GM18868 (cell line): ENCODE measurements around the gene AGBL4.

ENCODE experiments used
- ATAC-seq: cut with Tn5 transposase; IDR thresholded peaks from one replicate; pipeline ENCODE4 v1.9.1; 2021; ENCODE audit warnings: mild to moderate bottlenecking, moderate library complexity; ENCODE audit not compliant: unreplicated experiment

Gene AGBL4

GRCh38 chr1:48916130-48917069 is 1107.4 kb downstream of the AGBL4 start:
- ATAC-seq = no peak

GRCh38 chr1:48908606-48909005 is 1115.1 kb downstream of the AGBL4 start:
- ATAC-seq = no peak

- ATAC-seq = no peak
These were observed 1117.0 kb downstream of the AGBL4 start for GRCh38 chr1:48906729-48907128.

- ATAC-seq = no peak
These were observed 1117.6 kb downstream of the AGBL4 start for GRCh38 chr1:48906164-48906563.

GRCh38 chr1:48903291-48903690 is 1120.5 kb downstream of the AGBL4 start:
- no peak for ATAC-seq

GRCh38 chr1:48898894-48899293 is 1124.9 kb downstream of the AGBL4 start:
- ATAC-seq = no peak

GRCh38 chr1:48889615-48890014 is 1134.1 kb downstream of the AGBL4 start:
- ATAC-seq = no peak

GRCh38 chr1:48889082-48889481 is 1134.7 kb downstream of the AGBL4 start:
- no peak for ATAC-seq

GRCh38 chr1:48887796-48888195 is 1136.0 kb downstream of the AGBL4 start:
- no peak for ATAC-seq

GRCh38 chr1:48882020-48882419 is 1141.7 kb downstream of the AGBL4 start:
- no peak for ATAC-seq

- ATAC-seq = no peak
These were observed 1145.4 kb downstream of the AGBL4 start for GRCh38 chr1:48878191-48878940.

GRCh38 chr1:48876330-48876785 is 1147.4 kb downstream of the AGBL4 start:
- ATAC-seq = no peak

GRCh38 chr1:48875552-48876329 is 1148.0 kb downstream of the AGBL4 start:
- no peak for ATAC-seq

GRCh38 chr1:48873944-48874343 is 1149.8 kb downstream of the AGBL4 start:
- no peak for ATAC-seq

- peak; percentile 68 for ATAC-seq
These were observed 1153.2 kb downstream of the AGBL4 start for GRCh38 chr1:48870596-48870995.

GRCh38 chr1:48869116-48869893 is 1154.4 kb downstream of the AGBL4 start:
- ATAC-seq = no peak

- ATAC-seq = no peak
These were observed 1158.8 kb downstream of the AGBL4 start for GRCh38 chr1:48864913-48865312.

- no peak for ATAC-seq
These were observed 1164.3 kb downstream of the AGBL4 start for GRCh38 chr1:48859456-48859855.

GRCh38 chr1:48858200-48858920 is 1165.4 kb downstream of the AGBL4 start:
- ATAC-seq = no peak

GRCh38 chr1:48853006-48853405 is 1170.7 kb downstream of the AGBL4 start:
- no peak for ATAC-seq
